WI38 (cell line): ENCODE data around the gene BRD2.

Source experiments
- H3K4me3 ChIP-seq: 2 replicates; pipeline ENCODE4 v1.5.1; 2011; ENCODE audit warnings: low read depth, mild to moderate bottlenecking, control low read depth, low read length
- CTCF ChIP-seq: IDR thresholded peaks from 2 replicates; pipeline ENCODE4 v1.5.1; 2012; ENCODE audit warnings: low read depth, mild to moderate bottlenecking, control low read depth, low read length

BRD2 gene

DNA sequence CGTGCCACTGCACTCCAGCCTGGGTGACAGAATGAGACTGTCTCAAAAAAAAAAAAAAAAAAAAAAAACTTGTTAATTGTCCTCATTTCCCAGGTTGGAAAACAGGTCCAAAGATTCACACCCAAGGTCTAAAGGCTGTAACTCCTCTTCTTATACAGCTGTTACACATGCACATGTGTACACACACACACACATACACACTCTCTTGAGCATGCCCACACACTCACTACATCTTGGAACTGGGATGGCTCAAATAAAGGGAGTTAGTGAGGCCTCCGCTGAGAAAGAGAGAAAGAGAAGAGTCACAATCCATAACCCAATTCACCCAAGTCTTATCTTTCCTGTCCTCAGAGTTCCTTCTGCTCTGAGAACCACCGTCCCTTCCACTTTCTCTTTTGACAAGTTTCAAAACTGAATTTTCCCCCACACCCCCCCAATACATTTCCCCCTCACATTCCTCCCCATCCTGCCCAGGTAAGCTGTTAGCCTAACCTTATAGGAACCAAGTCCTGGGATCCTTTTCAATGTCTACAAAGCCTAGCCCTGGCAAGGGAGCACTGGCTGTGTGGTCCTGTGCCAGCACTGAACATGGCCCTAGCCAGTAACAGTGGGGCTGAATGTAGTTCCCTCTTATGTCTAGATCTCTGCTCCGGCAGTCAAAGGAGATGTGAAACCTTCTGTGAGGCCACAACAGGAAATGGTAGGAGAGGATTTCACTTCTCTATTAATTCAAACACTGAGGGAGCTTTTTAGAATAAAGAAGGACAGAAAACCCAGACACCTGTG lies 24.3 kb upstream of the BRD2 start:
- TF ChIP-seq CTCF: no peak
- H3K4me3 ChIP-seq: no peak overlapping the region

DNA sequence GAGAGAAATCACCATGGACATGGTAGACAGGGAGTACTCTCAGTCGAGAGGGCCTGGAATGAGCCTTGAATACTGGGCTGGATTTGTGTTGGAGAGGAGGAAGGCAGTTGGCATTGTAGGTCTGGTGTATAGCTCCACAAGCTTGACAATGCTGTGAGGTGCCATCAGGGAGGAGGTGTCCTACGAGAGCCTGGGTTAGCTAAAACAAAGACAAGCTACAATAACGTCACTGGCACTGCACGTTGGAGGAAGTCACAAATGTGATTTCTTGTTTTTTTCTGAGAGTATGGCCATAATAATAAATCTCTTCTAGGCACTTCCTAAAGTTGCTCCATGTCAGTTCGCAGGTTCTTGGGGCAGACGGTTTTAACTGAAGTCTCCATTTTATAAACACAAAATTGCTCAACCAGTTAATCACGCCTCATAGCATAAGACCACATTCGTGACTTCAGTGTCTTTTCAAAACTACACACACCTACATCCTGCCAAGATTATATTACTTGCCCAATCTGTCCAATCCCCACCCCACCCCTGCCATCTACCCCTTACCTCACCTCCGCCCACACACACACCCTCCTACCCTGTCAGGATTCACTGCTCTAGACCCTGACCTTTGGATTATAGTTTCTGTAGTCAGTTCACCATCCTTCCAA lies 23.2 kb upstream of the BRD2 start:
- TF ChIP-seq CTCF: no peak
- no peak overlapping the region for H3K4me3 ChIP-seq

- TF ChIP-seq CTCF: no peak
- no peak overlapping the region for H3K4me3 ChIP-seq
Observed at GRCh38 chr6:32945953-32946352, 22.4 kb upstream of the BRD2 start.

DNA sequence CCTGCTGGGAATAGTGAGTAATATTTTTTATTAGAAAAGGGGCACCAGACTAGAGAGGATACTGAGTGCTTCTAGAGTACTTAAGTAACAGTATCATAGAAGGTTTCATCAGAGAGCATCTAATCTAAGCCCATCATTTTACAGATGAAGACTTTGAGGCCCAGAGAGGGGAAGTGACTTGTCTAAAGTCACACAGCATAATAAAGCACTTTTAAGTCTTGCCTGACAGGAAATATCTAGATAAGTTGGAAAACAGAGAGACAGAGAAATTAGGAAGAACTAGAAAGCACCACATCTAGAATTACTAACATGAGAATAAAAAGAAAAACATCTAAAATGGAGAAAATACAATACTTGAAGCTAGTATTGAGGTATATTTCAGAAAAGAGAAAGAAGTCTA lies 21.5 kb upstream of the BRD2 start:
- no peak overlapping the region for H3K4me3 ChIP-seq
- no peak for TF ChIP-seq CTCF

- TF ChIP-seq CTCF: no peak
- H3K4me3 ChIP-seq: no peak overlapping the region
Observed at GRCh38 chr6:32947552-32948465, 20.6 kb upstream of the BRD2 start.

- TF ChIP-seq CTCF: no peak
- no peak overlapping the region for H3K4me3 ChIP-seq
Observed at GRCh38 chr6:32949113-32949512, 19.3 kb upstream of the BRD2 start.
